Erythroblast (primary cell): ENCODE results near the gene KCNMA1.

Source experiments
- GATA1 ChIP-seq: IDR thresholded peaks from 2 replicates; pipeline ENCODE4 v1.6.1; 2011; ENCODE audit warnings: low read depth, mild to moderate bottlenecking, control low read depth, low read length, moderate library complexity
- POLR2A ChIP-seq: IDR thresholded peaks from 2 replicates; pipeline ENCODE4 v1.6.1; 2011; ENCODE audit warnings: mild to moderate bottlenecking, low read length

GRCh38 chr10:77637532-77638320, at the start of gene KCNMA1:
- TF ChIP-seq POLR2A = no peak
- TF ChIP-seq GATA1 = no peak
